PC-3 (cell line): Measurements from ENCODE around the gene ZBTB46. TPM values are rescaled to one million over a fixed set of nuclear protein-coding genes. Genes with fewer than 3 reads are reported as not detected.

Experiments
- ATAC-seq: fragments of 200-7000 bp; cut with Tn5 transposase; 2 replicates; pipeline ENCODE4 v1.9.1; 2020; ENCODE audit warnings: mild to moderate bottlenecking, moderate library complexity
- BruUV-seq: library from RNA; stranded (reverse); fragments of 400-500 nt; replicated peaks from 2 replicates; lab custom pipeline; 2021; lab: Mats Ljungman, UMichigan
- CTCF ChIA-PET: fragments of 300-600 bp; sonication (Branson Sonifier 250); formaldehyde crosslinking; loops from one replicate; lab custom pipeline; 2022; ENCODE audit warnings: antibody characterized with exemption; lab: Charles Lee
- POLR2A ChIA-PET: fragments of 300-600 bp; sonication (Branson Sonifier 250); formaldehyde crosslinking; loops from one replicate; lab custom pipeline; 2022; ENCODE audit warnings: antibody characterized with exemption; ENCODE audit not compliant: unreplicated experiment; lab: Charles Lee
- DNase-seq: peaks from one replicate; pipeline ENCODE4 v3.0.0-alpha.2; 2015
- H2AFZ ChIP-seq: fragments of 300-600 bp; sonication (generic); 2 replicates; pipeline ENCODE4 v1.6.0; 2016; ENCODE audit warnings: antibody characterized with exemption, low read length
- H3F3A ChIP-seq: fragments of 300-600 bp; sonication (generic); one replicate; pipeline ENCODE4 v1.6.0; 2017; ENCODE audit warnings: antibody characterized with exemption, low read length, control low read depth, mild to moderate bottlenecking; ENCODE audit not compliant: unreplicated experiment
- H3K27ac ChIP-seq: fragments of 300-600 bp; sonication (generic); 2 replicates; pipeline ENCODE4 v1.5.1; 2016; ENCODE audit warnings: mild to moderate bottlenecking, low read length
- H3K27me3 ChIP-seq: fragments of 300-600 bp; sonication (generic); 2 replicates; pipeline ENCODE4 v1.6.1; 2016; ENCODE audit warnings: low read length, mixed read lengths
- H3K36me3 ChIP-seq: fragments of 300-600 bp; sonication (generic); 2 replicates; pipeline ENCODE4 v1.6.1; 2016; ENCODE audit warnings: low read depth, mixed run types, low read length, mixed read lengths
- H3K4me1 ChIP-seq: fragments of 300-600 bp; sonication (generic); 2 replicates; pipeline ENCODE4 v1.5.1; 2016; ENCODE audit warnings: low read length; ENCODE audit not compliant: insufficient read depth
- H3K4me2 ChIP-seq: fragments of 300-600 bp; sonication (generic); 2 replicates; pipeline ENCODE4 v1.6.0; 2016; ENCODE audit warnings: low read length
- H3K4me3 ChIP-seq: fragments of 300-600 bp; sonication (generic); 2 replicates; pipeline ENCODE4 v1.5.1; 2016; ENCODE audit warnings: mild to moderate bottlenecking, low read length, mixed read lengths
- H3K79me2 ChIP-seq: fragments of 300-600 bp; sonication (generic); 2 replicates; pipeline ENCODE4 v1.6.1; 2017; ENCODE audit warnings: low read length, mixed read lengths
- H3K9ac ChIP-seq: fragments of 300-600 bp; sonication (generic); 2 replicates; pipeline ENCODE4 v1.6.0; 2016; ENCODE audit warnings: mild to moderate bottlenecking, low read length
- H3K9me2 ChIP-seq: fragments of 300-600 bp; sonication (generic); replicated peaks from 2 replicates; pipeline ENCODE4 v1.6.1; 2016; ENCODE audit warnings: mixed run types, low read length, mixed read lengths
- H3K9me3 ChIP-seq: fragments of 300-600 bp; sonication (generic); 2 replicates; pipeline ENCODE4 v1.6.1; 2016; ENCODE audit warnings: low read length, mixed read lengths
- H4K20me1 ChIP-seq: fragments of 300-600 bp; sonication (generic); 2 replicates; pipeline ENCODE4 v1.6.1; 2016; ENCODE audit warnings: low read length, mixed read lengths
- EZH2 ChIP-seq: fragments of 300-600 bp; sonication (generic); IDR thresholded peaks from one replicate; pipeline ENCODE4 v1.6.1; 2017; ENCODE audit warnings: antibody characterized with exemption, mild to moderate bottlenecking, low read length; ENCODE audit not compliant: unreplicated experiment
- EZH2phosphoT487 ChIP-seq: fragments of 300-600 bp; sonication (generic); IDR thresholded peaks from 2 replicates; pipeline ENCODE4 v1.6.1; 2018; ENCODE audit warnings: mild to moderate bottlenecking, antibody characterized with exemption, low read length, borderline replicate concordance
- intact Hi-C: fragments of 100-400 bp; cut with micrococcal nuclease; formaldehyde crosslinking; loops from 2 replicates; pipeline ENCODE4 v1.9.0; 2023
- total RNA-seq: library from RNA; depleted of rRNA; stranded (reverse); fragments of >200 nt; gene quantifications from 2 replicates; pipeline ENCODE4 v1.2.3, GENCODE V29; 2014
- TF ChIP-seq, protein P1 (sequence below): fragments of 300-600 bp; sonication (generic); conservative IDR thresholded peaks from 2 replicates; pipeline ENCODE4 v1.5.1; 2017; ENCODE audit warnings: antibody characterized with exemption, low read depth, mild to moderate bottlenecking, low read length

Gene ZBTB46
- total RNA-seq, 1 experiment from 2014 or later: 7.3 TPM

DNA sequence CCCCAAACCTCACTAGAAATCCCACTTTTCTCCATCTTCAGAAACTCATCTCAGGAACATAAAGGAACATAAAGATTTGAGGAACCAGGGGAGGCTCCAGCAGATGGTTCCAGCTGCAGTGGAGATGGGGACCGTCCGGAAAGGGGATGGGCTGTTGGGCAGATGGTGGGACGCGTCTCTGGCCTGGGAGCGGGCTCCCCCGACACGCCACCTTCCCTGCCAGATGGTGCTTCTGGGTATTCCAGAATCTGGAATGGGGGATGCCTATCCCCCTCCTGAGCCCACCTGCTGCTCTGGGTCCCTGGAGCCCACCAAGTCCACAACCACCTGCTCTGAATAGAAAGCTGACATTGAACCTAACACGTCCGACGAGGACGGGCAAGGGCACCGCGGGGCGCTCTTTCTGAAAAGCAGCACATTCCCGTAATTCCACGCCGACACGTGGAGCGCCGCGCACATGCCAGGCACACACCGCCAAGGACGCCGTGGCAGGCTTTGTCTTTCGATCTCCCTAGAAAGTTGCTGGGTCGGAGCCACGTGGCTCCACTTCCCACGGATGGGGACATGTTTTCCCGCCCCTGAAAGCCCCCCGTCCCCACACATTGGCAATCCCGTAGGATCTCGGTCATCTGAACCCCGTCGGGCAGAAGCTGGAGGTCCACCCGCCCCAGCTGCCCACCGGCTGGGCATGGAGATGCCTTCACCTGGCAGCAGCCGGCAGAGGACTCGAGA is 64.2 kb downstream of the ZBTB46 start:
- ATAC-seq: no peak

DNA sequence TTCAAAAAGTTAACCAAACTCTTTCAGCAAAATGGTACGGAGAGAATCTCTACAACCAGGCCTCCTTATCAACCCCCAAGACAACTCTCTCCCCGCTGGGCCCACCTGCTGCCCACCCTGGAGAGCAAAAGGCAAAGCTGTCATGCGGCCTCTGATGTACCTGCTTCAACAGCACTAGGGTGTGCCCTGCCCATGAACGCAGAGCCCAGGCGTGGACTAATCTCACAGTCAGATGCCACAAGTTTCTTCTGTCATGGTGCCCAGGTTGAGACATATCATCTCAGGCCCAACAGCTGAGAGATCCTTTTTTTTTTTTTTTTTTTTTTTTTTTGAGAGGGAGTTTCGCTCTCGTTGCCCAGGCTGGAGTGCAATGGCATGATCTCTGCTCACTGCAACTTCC is 65.2 kb downstream of the ZBTB46 start:
- DNase-seq (no peak), ATAC-seq (no peak)
- no peak overlapping the region for H3K4me2 ChIP-seq
- H3K27ac ChIP-seq: no peak overlapping the region
- no peaks in the 10 kb centered on the region for H3K9me3 ChIP-seq
- H3K4me1 ChIP-seq: no peaks in the 10 kb centered on the region
- ChIA-PET CTCF (no interaction called here), POLR2A (no interaction called here)
- TF ChIP-seq, protein P1, sequence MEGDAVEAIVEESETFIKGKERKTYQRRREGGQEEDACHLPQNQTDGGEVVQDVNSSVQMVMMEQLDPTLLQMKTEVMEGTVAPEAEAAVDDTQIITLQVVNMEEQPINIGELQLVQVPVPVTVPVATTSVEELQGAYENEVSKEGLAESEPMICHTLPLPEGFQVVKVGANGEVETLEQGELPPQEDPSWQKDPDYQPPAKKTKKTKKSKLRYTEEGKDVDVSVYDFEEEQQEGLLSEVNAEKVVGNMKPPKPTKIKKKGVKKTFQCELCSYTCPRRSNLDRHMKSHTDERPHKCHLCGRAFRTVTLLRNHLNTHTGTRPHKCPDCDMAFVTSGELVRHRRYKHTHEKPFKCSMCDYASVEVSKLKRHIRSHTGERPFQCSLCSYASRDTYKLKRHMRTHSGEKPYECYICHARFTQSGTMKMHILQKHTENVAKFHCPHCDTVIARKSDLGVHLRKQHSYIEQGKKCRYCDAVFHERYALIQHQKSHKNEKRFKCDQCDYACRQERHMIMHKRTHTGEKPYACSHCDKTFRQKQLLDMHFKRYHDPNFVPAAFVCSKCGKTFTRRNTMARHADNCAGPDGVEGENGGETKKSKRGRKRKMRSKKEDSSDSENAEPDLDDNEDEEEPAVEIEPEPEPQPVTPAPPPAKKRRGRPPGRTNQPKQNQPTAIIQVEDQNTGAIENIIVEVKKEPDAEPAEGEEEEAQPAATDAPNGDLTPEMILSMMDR: no peak
- TF ChIP-seq EZH2: no peak
- no peak for TF ChIP-seq EZH2phosphoT487
- intact Hi-C loops: no loop called here
- BruUV-seq: no TSS peak
- no peak overlapping the region for H3K9ac ChIP-seq
- H3K4me3 ChIP-seq: no peak overlapping the region
- H2AFZ ChIP-seq: no peak overlapping the region
- H3K9me2 ChIP-seq: no peaks in the 10 kb centered on the region
- H3K36me3 ChIP-seq: no peaks in the 10 kb centered on the region
- no peaks in the 10 kb centered on the region for H3K27me3 ChIP-seq
- H4K20me1 ChIP-seq: no peaks in the 10 kb centered on the region
- H3K79me2 ChIP-seq: no peaks in the 10 kb centered on the region
- no peaks in the 10 kb centered on the region for H3F3A ChIP-seq

More for the DNA sequence above, 64.2 kb downstream of the ZBTB46 start:
- CTCF ChIA-PET: interaction anchor here (0.5 to 0.6 kb wide), 2 partner anchors 31 to 214 kb away, joined by 3 to 5 read pairs; no protein-coding TSS in a partner anchor
- DNase-seq: no peak
- intact Hi-C loops: no loop called here
- Histone ChIP-seq H3K4me1 (no peaks in the 10 kb centered on the region), H3K9me3 (no peaks in the 10 kb centered on the region), H3K36me3 (no peaks in the 10 kb centered on the region), H3K27ac (no peak overlapping the region), H4K20me1 (no peaks in the 10 kb centered on the region), H3K9me2 (no peaks in the 10 kb centered on the region), H3K27me3 (no peaks in the 10 kb centered on the region), H3K4me2 (no peak overlapping the region), H3K4me3 (no peak overlapping the region), H2AFZ (no peak overlapping the region), H3K9ac (no peak overlapping the region), H3K79me2 (no peaks in the 10 kb centered on the region), H3F3A (no peaks in the 10 kb centered on the region)
- POLR2A ChIA-PET: interaction anchor here (0.7 kb wide), 1 partner anchor 26 kb away, joined by 10 read pairs; no protein-coding TSS in a partner anchor
- BruUV-seq: no TSS peak
- TF ChIP-seq EZH2: no peak
- TF ChIP-seq, protein P1: no peak
- TF ChIP-seq EZH2phosphoT487: no peak
